Spleen (tissue), 11 donors: ENCODE results near the gene ABCA8. TPM values are rescaled to one million over a fixed set of nuclear protein-coding genes. Genes with fewer than 3 reads are reported as not detected.
"Not testable (repeated sequence)": the region's sequence is repeated elsewhere in the genome, so short reads cannot be mapped to it uniquely, and the experiment has no call there.

Experiments used
- DNase-seq: peaks from one replicate; pipeline ENCODE4 v3.0.0-alpha.2; 2020
- H3K27ac ChIP-seq, 8 donors: fragments of 200-600 bp; sonication (generic) in 7 of 8; 1 replicate in 4 of 8; 2 replicates in 4 of 8; pipeline versions ENCODE4 v1.5.0 to v1.8.0; 2016 to 2021; ENCODE audit warnings: inconsistent platforms in 4 of 8, mild to moderate bottlenecking in 4 of 8, moderate library complexity in 1 of 8
- H3K27me3 ChIP-seq, 7 donors: fragments of 200-600 bp; sonication (generic) in 6 of 7; replicated peaks in 1 of 7; 1 replicate in 4 of 7; 2 replicates in 3 of 7; pipeline versions ENCODE4 v1.5.0 to v1.8.0; 2016 to 2021; ENCODE audit warnings: inconsistent platforms in 3 of 7, mild to moderate bottlenecking in 1 of 7
- H3K36me3 ChIP-seq, 6 donors: fragments of 200-600 bp; sonication (generic) in 5 of 6; 1 replicate in 4 of 6; 2 replicates in 2 of 6; pipeline versions ENCODE4 v1.5.0 to v1.8.0; 2016 to 2021; ENCODE audit warnings: inconsistent platforms in 2 of 6
- H3K4me1 ChIP-seq, 6 donors: fragments of 200-600 bp; sonication (generic) in 5 of 6; 1 replicate in 3 of 6; 2 replicates in 3 of 6; pipeline versions ENCODE4 v1.5.0 to v1.8.0; 2016 to 2021; ENCODE audit warnings: inconsistent platforms in 3 of 6
- H3K4me3 ChIP-seq, 8 donors: fragments of 200-600 bp; sonication (generic) in 7 of 8; 1 replicate in 4 of 8; 2 replicates in 4 of 8; pipeline versions ENCODE4 v1.5.0 to v1.8.0; 2016 to 2021; ENCODE audit warnings: inconsistent platforms in 4 of 8, mild to moderate bottlenecking in 4 of 8, moderate library complexity in 2 of 8
- H3K9me3 ChIP-seq, 8 donors: fragments of 200-600 bp; sonication (generic) in 7 of 8; 1 replicate in 4 of 8; 2 replicates in 4 of 8; pipeline versions ENCODE4 v1.5.0 to v1.8.0; 2016 to 2021; ENCODE audit warnings: inconsistent platforms in 4 of 8
- POLR2A ChIP-seq, 3 donors: fragments of 450-650 bp; IDR thresholded peaks; one replicate each; pipeline ENCODE4 v1.5.1; 2017; ENCODE audit warnings: antibody characterized with exemption in 3 of 3, mild to moderate bottlenecking in 1 of 3
- POLR2AphosphoS5 ChIP-seq, 3 donors: sonication (generic); formaldehyde crosslinking; IDR thresholded peaks; one replicate each; pipeline ENCODE4 v1.5.1; 2017; ENCODE audit warnings: antibody characterized with exemption in 3 of 3
- WGBS, 5 donors: extraction: QIAGEN DNeasy Blood & Tissue Kit in 3 of 5; methylation state at CpG; one replicate each; pipeline versions ENCODE4 v1.1.5 to v1.1.7; 2013 to 2018; 5-methylcytosine and 5-hydroxymethylcytosine counted together
- intact Hi-C: fragments of 100-400 bp; cut with DNase I; formaldehyde crosslinking; loops from one replicate; pipeline ENCODE4 v1.15.0; 2023; ENCODE audit warnings: low total_unique reads
- polyA plus RNA-seq, 3 donors: library from polyadenylated mRNA; stranded (reverse); fragments of 200-250 nt; gene quantifications; one replicate each; pipeline ENCODE4 v1.2.1, GENCODE V29; 2013
- total RNA-seq, 7 donors: library from RNA; depleted of rRNA in 3 of 7; stranded (reverse); fragments of >200 nt in 3 of 7; fragmentation: NEBNext Ultra II Directional in 4 of 7; extraction: Animal tissue kit (Norgen Biotek cat#: 25700) in 4 of 7; gene quantifications; one replicate each; pipeline versions ENCODE4 v1.1.0 to v1.2.1, GENCODE V29; 2016 to 2021
- TF ChIP-seq, protein P1 (sequence below), 11 experiments: fragments of 200-600 bp in 7 of 11; fragments of 450-650 bp in 4 of 11; sonication (generic) in 4 of 11; IDR thresholded peaks in 8 of 11; conservative IDR thresholded peaks in 3 of 11; 1 replicate in 7 of 11; 2 replicates in 4 of 11; pipeline versions ENCODE4 v1.4.0 to v1.8.0; 2016 to 2021; ENCODE audit warnings: antibody characterized with exemption in 11 of 11, inconsistent platforms in 4 of 11, mild to moderate bottlenecking in 1 of 11
- donor health status: healthy with polysubstance abuse.
- donor health status: DM: no; HTN: no; CAD: no; lungs with moderate emphysema.
- donor health status: DM: no; HTN: no; CAD: no.
- donor health status: Bipolar disorder and iron deficiency.
- donor health status: healthy.
- donor health status: DM: no; HTN: no; CAD: no.
- donor health status: DM: yes; HTN: yes; CAD: no.

ABCA8 gene
- total and polyA plus RNA-seq, 10 donors = 1.1 to 89.4 (median 46.2) TPM

DNA sequence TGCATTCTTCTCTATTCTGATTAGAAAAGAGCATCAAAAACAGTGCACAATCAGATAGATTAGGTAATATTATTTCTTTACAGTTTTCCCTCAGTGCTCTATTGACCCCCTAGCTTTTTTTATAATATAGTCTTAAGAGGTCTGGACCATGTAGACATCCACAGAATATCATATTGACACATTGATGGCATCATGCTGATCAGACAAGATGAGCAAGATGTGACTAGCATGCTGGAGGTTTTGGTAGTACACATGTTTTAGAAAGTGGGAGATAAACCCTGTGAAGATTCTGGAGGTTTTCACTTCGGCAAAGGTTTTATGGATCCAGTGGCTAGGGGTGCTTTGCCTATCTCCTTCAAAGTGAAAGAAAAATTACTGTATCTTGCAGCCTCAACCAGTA is 2.8 kb upstream of the ABCA8 start:
- DNase-seq = no peak
- no peak overlapping the region for H3K27ac ChIP-seq
- intact Hi-C loops = no loop called here
- 85 to 98% (median 93%) methylated on average over 1 of the region's 1 CpG for WGBS, 5 donors
- H3K27me3 ChIP-seq = no peaks in the 10 kb centered on the region
- peaks cover 0 to 12% (median 3%) of the 10 kb centered on the region in 8 donors for H3K9me3 ChIP-seq
- TF ChIP-seq, protein P1, sequence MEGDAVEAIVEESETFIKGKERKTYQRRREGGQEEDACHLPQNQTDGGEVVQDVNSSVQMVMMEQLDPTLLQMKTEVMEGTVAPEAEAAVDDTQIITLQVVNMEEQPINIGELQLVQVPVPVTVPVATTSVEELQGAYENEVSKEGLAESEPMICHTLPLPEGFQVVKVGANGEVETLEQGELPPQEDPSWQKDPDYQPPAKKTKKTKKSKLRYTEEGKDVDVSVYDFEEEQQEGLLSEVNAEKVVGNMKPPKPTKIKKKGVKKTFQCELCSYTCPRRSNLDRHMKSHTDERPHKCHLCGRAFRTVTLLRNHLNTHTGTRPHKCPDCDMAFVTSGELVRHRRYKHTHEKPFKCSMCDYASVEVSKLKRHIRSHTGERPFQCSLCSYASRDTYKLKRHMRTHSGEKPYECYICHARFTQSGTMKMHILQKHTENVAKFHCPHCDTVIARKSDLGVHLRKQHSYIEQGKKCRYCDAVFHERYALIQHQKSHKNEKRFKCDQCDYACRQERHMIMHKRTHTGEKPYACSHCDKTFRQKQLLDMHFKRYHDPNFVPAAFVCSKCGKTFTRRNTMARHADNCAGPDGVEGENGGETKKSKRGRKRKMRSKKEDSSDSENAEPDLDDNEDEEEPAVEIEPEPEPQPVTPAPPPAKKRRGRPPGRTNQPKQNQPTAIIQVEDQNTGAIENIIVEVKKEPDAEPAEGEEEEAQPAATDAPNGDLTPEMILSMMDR (IDR thresholded peaks at IDR 0.05 in 8 of 11, conservative IDR thresholded peaks at IDR 0.05 in 3 of 11) = no peak
- TF ChIP-seq POLR2AphosphoS5 (IDR thresholded peaks at IDR 0.05) (no peak), POLR2A (IDR thresholded peaks at IDR 0.05) (no peak)
- H3K36me3 ChIP-seq = no peaks in the 10 kb centered on the region
- H3K4me1 ChIP-seq = peaks cover 0 to 3% (median 0%) of the 10 kb centered on the region in 6 donors
- no peak overlapping the region for H3K4me3 ChIP-seq

DNA sequence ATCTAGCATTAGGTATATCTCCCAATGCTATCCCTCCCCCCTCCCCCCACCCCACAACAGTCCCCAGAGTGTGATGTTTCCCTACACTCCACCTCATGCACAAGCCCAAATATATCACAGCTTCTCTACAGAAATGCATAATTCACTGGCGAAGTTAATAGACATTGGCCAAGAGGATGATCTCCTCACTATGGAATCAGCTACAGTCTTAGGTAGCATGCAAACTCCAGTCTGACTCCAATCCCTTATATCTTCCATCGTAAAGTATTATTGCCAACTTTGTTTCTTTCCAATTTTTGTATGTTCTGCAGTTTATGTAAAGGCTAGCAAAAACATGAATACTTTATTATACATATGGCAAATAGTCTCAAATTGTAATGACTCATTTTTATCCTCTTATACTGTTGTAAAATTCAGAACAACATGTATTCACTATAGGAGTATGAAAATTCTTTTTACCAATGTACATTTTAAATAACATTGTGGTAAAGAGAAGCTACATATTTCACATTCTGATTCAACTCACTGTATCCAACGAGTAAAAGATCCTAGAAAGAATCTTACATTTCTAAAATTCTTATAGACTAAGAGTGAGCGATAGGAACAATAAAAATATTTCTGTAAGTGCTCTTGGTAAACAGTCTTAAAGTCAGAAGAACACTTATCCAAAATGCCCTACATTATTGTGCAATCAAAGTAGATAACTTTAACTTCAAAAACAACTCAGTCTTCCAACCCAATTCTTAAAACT is 871 bp downstream of the ABCA8 start:
- Histone ChIP-seq H3K9me3 (peaks cover 0 to 5% (median 2%) of the 10 kb centered on the region in 8 donors), H3K27me3 (no peaks in the 10 kb centered on the region), H3K4me1 (peaks cover 0 to 3% (median 0%) of the 10 kb centered on the region in 6 donors), H3K4me3 (peak overlapping the region in 5 of 8 donors; percentile 18 to 57 (median 33)), H3K36me3 (no peaks in the 10 kb centered on the region), H3K27ac (peak overlapping the region in 5 of 8 donors; percentile 16 to 62 (median 36))
- WGBS, 5 donors = 66 to 84% (median 79%) methylated on average over 4 of the region's 4 CpGs
- intact Hi-C loops = loop anchor here (5.0 kb wide), 1 partner anchor 168 kb away; no protein-coding TSS in a partner anchor
- no peak for TF ChIP-seq POLR2AphosphoS5 (IDR thresholded peaks at IDR 0.05)
- TF ChIP-seq, protein P1 (IDR thresholded peaks at IDR 0.05 in 8 of 11, conservative IDR thresholded peaks at IDR 0.05 in 3 of 11) = no peak
- TF ChIP-seq POLR2A (IDR thresholded peaks at IDR 0.05) = no peak
- DNase-seq = no peak

DNA sequence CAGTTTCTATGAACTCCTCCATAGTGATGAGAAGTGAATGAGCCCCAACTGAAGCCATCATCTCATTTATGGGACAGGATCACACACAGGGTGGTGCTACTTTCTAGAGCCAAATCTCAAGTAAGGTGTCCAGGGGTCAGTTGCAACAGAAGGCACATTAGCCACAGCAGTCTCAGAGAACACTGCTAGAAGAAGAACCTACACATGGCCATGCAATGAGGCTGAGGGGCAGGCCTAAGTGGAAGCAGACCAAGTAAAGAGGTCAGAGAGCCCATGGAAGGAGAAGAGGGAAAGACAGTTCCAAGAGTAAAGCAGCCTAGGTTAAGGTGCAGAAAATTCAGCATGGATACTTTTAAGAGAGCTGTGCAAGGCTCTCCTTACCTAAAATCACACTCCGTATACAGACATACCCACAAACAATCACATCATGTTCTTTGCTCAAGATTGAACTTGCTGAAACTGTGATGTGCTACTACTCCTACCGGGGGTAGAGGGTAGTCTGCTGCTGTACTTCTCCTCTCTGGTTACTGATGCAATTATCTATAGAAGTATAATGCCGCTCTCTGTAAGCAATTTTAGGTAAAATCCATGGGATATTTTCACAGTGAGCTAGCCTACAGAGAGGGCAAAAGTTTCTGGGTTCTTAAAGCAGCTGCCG is 1.7 kb downstream of the ABCA8 start:
- 87 to 97% (median 90%) methylated on average over 4 of the region's 4 CpGs for WGBS, 5 donors
- H3K27me3 ChIP-seq = no peaks in the 10 kb centered on the region
- DNase-seq = no peak
- H3K4me3 ChIP-seq = peak overlapping the region in 6 of 8 donors; percentile 2 to 57 (median 19)
- intact Hi-C loops = loop anchor here (5.0 kb wide), 1 partner anchor 169 kb away; no protein-coding TSS in a partner anchor
- H3K4me1 ChIP-seq = peaks cover 0 to 3% (median 0%) of the 10 kb centered on the region in 6 donors
- H3K27ac ChIP-seq = peak overlapping the region in 1 of 8 donors; percentile 62
- no peaks in the 10 kb centered on the region for H3K36me3 ChIP-seq
- no peaks in the 10 kb centered on the region for H3K9me3 ChIP-seq
- no peak for TF ChIP-seq POLR2A (IDR thresholded peaks at IDR 0.05)
- TF ChIP-seq POLR2AphosphoS5 (IDR thresholded peaks at IDR 0.05) = no peak
- TF ChIP-seq, protein P1 (IDR thresholded peaks at IDR 0.05 in 8 of 11, conservative IDR thresholded peaks at IDR 0.05 in 3 of 11) = no peak

DNA sequence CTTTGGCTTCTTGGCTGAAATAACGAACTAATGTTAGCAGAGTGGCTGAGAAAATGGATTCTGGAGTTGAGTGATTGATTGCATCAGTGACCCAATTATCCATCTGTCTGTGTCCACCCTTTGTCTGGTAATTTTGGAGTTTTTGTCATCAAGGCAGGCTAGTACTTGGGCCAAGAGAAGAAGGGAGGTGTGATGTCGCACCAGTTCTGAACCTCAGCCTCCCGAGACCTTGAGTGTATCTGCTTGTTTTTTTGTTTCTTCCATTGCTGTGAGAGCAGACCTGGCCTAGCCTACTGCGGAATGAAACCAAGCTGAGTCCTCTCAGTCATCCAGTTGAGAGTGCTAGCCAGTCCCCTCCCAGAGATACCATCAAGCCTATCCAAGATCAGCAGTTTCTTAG is 4.5 kb downstream of the ABCA8 start:
- no peaks in the 10 kb centered on the region for H3K27me3 ChIP-seq
- H3K4me3 ChIP-seq = no peak overlapping the region
- 87 to 95% (median 90%) methylated on average over 4 of the region's 4 CpGs for WGBS, 5 donors
- DNase-seq = no peak
- TF ChIP-seq, protein P1 (IDR thresholded peaks at IDR 0.05 in 8 of 11, conservative IDR thresholded peaks at IDR 0.05 in 3 of 11) = no peak
- TF ChIP-seq POLR2A (IDR thresholded peaks at IDR 0.05) (no peak), POLR2AphosphoS5 (IDR thresholded peaks at IDR 0.05) (no peak)
- peaks cover 0 to 3% (median 0%) of the 10 kb centered on the region in 6 donors for H3K4me1 ChIP-seq
- no peaks in the 10 kb centered on the region for H3K36me3 ChIP-seq
- no peak overlapping the region for H3K27ac ChIP-seq
- peaks cover 0 to 5% (median 2%) of the 10 kb centered on the region in 8 donors for H3K9me3 ChIP-seq
- intact Hi-C loops = loop anchor here (5.0 kb wide), 1 partner anchor 172 kb away; no protein-coding TSS in a partner anchor

DNA sequence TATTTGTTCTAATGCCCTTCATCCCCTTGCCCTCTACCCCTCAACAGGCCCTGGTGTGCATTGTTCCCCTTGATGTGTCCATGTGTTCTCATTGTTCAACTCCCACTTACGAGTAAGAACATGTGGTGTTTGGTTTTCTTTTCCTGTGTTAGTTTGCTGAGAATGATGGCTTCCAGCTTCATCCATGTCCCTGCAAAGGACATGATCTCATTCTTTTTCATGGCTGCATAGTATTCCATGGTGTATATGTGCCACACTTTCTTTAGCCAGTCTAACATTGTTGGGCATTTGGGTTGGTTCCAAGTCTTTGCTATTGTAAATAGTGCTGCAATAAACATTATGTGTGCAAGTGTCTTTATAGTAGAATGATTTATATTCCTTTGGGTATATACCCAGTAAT is 7.3 kb downstream of the ABCA8 start:
- H3K9me3 ChIP-seq, H3K27ac ChIP-seq, H3K27me3 ChIP-seq, DNase-seq, H3K36me3 ChIP-seq, H3K4me3 ChIP-seq, H3K4me1 ChIP-seq, intact Hi-C loops: not testable (repeated sequence)
- 91 to 100% (median 97%) methylated on average over 1 of the region's 1 CpG for WGBS, 5 donors
